Adipose tissue (tissue), 3 donors: ENCODE results near the gene FBXW4. TPM values are rescaled to one million over a fixed set of nuclear protein-coding genes. Genes with fewer than 3 reads are reported as not detected.

Experiments used
- H3K27ac ChIP-seq: one replicate; pipeline ENCODE4 v1.5.1; 2013; ENCODE audit warnings: low read depth, low read length
- WGBS, 3 donors: extraction: QIAGEN DNeasy Blood & Tissue Kit; methylation state at CpG; one replicate each; pipeline ENCODE4 v1.1.7; 2013; 5-methylcytosine and 5-hydroxymethylcytosine counted together
- polyA plus RNA-seq, 3 donors: library from polyadenylated mRNA; stranded (reverse); fragments of 200-250 nt; gene quantifications; one replicate each; pipeline ENCODE4 v1.2.3, GENCODE V29; 2013
- donor health status: healthy with polysubstance abuse.
- donor health status: Bipolar disorder and iron deficiency.
- donor health status: healthy.

Gene FBXW4
- polyA plus RNA-seq, 3 donors = 31.1 to 50.8 (median 34.0) TPM

DNA sequence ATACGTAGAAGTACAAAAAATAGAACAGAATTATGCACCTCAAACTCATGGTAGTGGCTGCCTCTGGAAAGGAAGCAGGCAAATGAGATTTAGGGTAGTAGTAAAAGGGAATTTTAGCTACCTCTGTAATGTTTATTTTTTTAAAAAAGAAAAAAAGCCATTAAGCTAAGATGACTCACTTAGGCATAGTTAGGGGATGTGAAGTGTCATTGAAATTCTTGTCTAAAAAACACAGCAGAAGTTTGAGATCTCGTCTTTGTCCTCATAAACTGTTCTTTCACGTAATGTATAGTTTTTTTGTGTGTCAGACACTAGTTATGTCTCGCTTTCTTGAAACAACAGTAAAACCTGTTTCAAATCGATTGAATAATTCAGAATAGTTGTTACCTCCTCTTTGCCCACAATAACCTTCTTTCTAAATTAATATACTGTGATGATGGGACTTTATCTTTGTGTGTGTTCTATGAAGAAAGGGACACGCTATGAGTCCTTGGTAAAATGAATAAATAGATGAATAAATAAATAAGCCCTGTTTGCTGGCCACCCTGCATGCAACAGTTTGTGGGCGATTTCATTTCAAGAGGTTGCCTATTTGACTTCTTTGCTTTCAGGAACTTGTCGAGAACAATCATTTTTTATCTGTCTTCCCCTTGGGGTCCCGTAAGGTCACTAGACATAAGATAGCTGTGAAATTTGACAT is 14.5 kb upstream of the FBXW4 start:
- H3K27ac ChIP-seq = no peak overlapping the region
- WGBS, 3 donors = 57 to 72% (median 67%) methylated on average over 9 of the region's 9 CpGs

DNA sequence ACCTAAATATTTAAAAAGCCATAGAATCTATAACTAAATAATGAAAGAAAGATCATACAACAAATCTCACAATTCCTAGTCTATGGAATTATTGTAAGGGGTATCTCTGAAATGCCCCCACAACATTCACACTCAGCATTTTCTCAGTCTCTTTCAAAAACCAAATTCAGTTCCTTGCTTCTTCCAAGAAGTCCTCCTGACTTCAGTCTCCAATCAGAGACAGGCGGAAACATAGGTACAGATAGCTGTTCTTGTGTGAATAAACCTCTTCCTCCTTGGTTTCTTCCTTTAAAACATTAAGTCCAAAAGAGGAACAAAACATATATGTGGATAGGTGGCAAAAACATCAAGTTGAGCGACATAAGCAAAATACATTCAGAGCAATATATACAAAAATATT is 13.9 kb upstream of the FBXW4 start:
- no peak overlapping the region for H3K27ac ChIP-seq
- WGBS, 3 donors = 78 to 86% (median 79%) methylated on average over 2 of the region's 2 CpGs

DNA sequence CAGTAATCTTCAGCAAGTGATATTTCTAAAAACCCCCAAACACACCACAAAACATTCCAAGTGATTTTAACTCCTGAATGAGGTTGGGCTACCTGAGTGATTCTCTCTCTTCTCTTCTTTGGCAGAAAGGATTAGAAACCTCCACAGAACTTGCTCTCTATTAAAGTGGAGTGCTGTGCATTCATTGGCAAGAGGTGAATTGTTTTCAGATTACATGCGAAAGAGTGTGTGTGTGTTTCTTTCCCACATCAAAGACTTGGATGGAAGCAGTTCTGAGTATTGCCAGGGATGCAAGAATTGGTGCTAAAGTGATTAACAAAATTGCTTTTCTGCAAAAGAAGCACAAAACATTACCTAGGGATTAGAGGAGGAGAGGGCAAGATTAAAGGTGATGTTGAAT is 13.1 kb upstream of the FBXW4 start:
- 66 to 80% (median 77%) methylated on average over 1 of the region's 1 CpG for WGBS, 3 donors

DNA sequence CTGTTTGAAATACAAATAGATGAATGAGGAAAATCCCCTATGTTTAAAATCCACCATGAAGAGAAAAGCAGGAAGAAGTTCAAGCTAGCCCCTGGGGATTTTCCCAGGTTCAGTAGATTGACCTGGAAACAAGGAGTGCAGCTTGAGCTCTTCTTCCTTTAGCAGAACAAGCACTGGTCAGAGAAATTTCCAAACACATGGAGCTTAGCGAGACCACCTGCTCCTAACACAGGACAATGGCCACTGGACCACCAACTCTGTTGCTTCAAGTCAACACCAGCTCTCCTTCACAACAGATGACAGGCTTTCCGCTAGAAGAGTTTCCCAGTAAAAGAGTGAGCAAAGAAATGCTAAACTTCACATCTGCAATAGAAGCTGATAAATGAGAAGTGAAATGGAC is 9.4 kb upstream of the FBXW4 start:
- 92 to 94% (median 92%) methylated on average over 2 of the region's 2 CpGs for WGBS, 3 donors
- H3K27ac ChIP-seq = no peak overlapping the region

More for the DNA sequence above, 13.1 kb upstream of the FBXW4 start:
- H3K27ac ChIP-seq = no peak overlapping the region

DNA sequence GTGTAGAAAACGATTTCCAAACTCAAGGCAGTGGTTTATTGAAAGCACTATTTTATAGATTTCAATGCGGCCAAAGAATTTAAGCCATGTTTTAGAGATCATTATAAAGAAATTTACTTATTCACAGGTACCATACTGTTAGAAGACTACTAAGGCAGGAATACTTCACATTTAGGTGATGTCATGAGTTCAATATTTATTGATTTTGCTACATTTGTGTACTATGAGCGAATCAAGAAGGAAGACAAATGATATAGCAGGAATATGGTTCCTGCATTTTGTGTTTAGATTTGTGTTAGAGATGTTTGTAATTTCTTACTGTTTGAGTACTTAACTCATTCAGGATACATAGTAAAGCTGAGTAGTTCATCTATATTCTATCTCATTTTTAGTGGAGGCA is 1.7 kb upstream of the FBXW4 start:
- WGBS, 3 donors = 84 to 98% (median 94%) methylated on average over 3 of the region's 3 CpGs
- no peak overlapping the region for H3K27ac ChIP-seq

DNA sequence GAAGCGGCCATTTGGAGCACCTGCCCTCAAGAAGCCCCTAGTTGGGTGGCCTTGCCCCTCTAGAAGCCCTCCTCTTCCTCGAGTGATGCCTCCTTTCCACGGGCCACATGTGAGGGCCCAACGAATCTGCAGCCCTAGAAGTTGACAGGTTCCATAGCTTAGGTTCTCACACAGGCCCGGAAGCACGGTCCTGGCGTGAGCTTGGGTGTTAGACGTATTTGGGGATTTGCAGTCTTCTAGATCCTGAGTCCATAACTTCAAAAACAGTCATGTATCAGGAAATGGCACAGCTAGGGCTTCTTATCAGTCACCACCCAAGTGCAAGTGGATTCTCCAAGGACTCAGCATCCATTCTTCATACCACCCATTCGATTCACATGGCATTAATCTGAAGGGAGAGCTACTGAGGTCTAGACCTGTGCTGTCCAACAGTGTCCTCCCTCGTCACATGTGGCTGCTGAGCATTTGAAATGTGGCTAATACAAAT is 477 bp upstream of the FBXW4 start:
- H3K27ac ChIP-seq = no peak overlapping the region
- WGBS, 3 donors = 71 to 76% (median 72%) methylated on average over 10 of the region's 10 CpGs

DNA sequence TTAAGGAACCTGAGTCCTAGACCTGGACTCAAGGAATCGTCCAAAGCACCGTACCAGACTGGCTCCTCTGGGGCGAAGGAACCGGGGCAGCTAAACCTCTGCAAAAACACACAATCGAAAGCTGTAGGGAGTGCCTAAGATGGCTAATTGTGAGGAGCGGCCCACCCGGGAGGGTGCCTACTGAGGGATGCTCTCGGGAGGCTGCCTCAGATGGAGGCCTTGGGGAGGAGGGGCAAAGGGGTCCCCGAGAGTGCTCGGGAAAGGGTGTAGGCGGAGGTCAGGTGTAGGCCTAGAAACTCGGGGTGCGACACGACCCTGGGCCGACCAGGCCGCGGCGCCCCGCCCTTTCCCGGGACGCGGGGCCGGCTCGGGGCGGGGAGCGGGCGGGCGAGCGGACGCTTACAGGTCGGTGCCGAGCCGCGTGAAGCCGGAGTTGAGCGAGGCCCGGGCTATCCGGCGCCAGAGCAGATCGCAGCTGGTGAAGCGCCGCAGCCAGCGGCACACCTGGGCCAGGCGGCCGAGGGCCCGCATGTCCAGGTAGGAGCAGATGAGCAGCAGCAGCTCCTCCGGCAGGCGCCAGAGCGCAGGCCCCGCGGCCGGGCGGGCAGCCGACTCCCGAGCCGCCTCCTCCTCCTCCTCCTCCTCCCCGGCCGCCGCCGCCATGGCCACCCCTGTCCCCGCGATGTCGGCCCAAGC is 844 bp downstream of the FBXW4 start:
- 0% methylated on average over 32 to 63 of the region's 63 CpGs for WGBS, 3 donors
- H3K27ac ChIP-seq = peak overlapping the region; percentile 29

DNA sequence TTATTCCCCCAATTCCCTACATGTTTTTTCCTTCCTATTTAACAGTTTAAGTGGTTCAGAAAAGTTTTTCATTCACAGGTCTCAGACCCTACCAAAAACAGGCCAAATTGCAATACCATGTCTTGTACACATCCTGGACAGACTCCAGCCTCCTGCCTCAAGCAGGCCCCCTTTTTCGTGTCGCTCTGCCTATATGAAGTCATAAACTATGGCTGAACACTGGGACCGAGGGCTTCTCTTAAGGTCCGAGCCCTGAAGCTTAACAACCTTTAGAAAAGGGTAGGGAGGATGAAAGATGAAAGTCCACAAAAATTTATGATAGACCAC is 1.4 kb downstream of the FBXW4 start:
- H3K27ac ChIP-seq = no peak overlapping the region
- 2 to 6% (median 5%) methylated on average over 4 of the region's 4 CpGs for WGBS, 3 donors

DNA sequence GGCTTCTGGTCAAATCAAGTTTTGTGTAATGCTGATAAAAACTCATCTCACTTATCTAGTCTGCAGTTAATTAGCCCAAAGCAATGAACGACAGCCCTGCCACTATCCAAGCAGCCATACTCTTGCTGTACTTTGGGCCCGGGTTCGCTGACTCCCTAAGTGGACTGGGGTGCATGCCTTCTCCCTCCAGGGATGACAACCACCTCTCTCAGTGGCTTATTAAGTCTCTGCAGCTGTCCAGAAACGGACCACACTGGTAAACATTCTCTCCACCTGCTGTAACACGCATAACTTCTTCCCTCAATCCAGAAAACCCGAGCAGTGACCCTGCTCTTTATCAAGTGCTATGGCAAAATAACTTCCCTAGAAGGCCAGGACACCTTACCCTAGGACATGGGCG is 3.9 kb downstream of the FBXW4 start:
- 55 to 85% (median 84%) methylated on average over 7 of the region's 7 CpGs for WGBS, 3 donors

DNA sequence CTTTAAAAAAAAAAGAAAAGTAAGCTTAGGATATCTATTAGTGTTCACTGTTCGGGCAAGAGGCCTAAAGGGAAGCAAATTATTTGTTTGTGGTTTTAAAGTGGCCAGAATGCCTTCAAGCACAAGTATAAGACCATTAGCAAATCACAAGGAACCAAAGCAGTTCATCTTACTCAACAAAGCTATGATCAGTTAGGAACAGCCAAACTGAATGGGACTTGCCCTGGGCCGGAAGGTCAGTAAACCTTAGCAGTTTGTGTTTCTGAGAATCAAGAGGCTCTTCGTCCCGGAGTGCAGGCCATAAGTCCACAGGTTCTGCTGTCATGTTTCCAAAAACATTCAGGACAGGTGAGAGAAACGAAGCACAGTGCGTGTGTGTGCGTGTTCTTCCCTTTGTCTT is 4.5 kb downstream of the FBXW4 start:
- WGBS, 3 donors = 61 to 84% (median 80%) methylated on average over 7 of the region's 7 CpGs
- no peak overlapping the region for H3K27ac ChIP-seq

More for the DNA sequence above, 3.9 kb downstream of the FBXW4 start:
- H3K27ac ChIP-seq = no peak overlapping the region

DNA sequence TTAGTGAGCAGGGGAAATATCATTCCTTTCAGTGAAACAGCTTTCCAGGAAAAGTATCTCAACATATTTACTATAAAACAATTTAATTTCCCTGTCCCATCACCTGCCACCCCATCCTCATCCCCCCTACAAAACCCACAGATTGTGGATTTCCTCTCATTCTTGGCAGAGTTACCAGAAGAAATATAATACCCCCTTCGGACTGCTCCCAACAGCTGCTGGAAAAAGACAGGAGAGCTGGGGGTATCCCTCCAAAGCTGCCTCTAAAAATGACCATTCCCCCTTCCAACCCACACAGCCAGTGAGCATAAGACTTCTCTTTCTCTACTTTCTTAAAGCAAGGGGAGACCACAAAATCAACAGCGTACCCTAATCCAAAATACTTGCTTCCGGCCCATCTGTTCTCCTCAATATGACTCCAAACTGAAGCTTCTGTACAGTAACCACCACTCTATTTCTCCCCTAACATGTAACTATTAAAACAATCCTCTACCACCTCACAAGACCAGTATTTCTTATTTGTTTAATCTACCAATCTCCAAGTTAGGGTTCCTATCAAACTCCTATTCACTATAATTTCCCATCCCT is 7.8 kb downstream of the FBXW4 start:
- WGBS, 3 donors = 69 to 87% (median 69%) methylated on average over 3 of the region's 3 CpGs
- H3K27ac ChIP-seq = no peak overlapping the region

DNA sequence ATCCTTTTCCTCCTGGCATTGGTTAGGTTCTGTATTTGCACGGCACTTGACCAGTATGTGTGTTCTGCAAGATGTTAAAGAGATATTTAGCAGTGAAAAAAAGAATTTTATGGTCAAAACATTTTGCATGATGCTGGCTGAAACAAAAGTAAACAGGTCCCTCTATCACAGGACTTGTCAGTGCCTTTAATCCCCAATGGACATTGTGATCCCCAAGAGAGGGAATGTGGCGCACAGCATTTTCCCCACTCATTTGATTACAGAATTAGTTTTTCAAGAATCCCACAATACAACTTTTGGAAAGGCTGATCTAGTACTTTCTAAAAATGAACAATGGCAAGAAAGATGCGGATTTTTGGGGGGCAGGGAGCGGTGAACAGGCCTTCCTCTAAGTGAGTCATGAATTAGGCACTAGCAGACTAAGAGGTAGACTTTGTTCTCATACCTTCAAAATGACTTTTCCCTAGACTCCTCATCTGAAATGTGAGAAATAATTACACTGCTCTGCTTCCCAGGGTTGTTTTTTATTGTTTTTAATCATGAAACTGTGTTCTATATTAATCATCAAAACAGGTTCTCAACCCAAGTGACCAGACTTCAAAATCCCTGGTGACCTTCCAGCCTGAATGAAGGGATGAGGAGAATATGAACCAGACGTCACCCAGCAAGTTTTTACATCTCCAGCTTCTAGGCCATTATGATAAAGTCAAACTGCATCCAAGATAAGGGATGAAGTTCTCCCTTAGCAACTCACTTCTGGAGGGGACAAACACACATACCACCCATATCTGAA is 8.6 kb downstream of the FBXW4 start:
- 85 to 92% (median 87%) methylated on average over 5 of the region's 5 CpGs for WGBS, 3 donors
- H3K27ac ChIP-seq = no peak overlapping the region

DNA sequence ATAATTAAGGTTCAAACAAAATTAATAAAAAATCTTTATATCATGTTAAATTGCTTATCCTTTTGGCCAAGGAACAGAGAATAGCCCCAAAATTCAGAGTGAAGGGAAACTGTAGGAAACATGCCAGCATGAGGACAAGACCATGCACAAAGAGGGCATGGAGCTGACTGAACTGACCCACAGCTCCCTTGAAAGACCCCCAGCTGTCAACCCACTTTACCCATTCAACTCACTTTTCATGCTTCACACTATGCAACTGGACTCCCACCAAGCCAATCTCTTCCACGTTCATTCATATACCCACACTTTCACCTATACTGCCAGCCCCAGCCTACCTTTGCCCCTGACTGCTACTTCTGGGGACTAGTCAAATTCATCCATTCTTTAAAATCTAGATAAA is 10.2 kb downstream of the FBXW4 start:
- 93 to 100% (median 96%) methylated on average over 1 of the region's 1 CpG for WGBS, 3 donors
- no peak overlapping the region for H3K27ac ChIP-seq

DNA sequence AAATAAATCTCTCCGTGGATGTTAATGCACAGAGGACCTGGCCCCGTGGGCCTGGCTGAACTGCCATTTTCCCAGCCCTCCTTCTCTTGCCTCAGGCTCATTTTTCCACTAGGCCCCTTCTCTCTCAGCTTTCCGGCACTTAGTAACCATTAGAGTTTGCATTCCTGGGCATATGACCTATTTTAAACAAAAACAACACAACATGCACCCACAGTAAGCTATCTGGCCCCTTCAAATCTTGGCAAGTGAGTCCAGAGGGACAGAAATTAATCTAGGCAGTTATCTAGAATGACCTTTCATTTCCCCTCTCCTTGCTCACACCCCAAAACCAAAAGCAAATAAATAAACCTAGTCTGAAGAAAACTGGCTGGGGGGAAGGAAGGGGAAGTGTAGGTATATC is 11.7 kb downstream of the FBXW4 start:
- no peak overlapping the region for H3K27ac ChIP-seq
- 92 to 96% (median 95%) methylated on average over 3 of the region's 3 CpGs for WGBS, 3 donors

DNA sequence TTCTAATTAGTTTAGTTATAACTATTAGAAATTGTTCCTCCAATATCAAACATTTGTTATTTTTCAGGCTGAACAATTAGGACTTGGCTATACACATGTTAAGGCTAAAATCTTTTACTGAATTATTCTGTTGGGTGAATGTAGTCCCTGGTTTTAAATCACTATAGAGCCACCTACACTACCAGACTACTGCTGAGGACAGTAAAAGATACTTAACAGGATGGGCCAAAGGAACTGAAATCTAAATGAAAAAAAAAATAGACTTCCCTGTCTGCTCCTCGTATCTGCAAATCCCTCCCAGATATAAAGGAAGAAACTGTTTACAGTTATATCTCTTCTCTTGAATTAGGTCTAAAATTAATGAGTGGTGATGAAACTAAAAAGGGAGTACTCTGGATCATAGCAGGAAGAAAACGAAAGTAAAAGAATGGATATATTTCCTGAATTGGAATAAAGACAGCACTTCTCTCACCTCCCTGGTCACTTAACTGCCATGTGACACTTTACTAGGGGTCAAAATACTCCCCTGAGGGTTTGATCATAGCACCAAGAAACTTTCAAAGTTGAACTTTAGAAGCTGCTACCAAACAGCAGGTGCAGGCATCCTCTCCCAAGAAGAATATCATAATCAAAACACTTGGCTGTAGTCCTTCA is 12.7 kb downstream of the FBXW4 start:
- H3K27ac ChIP-seq = no peak overlapping the region
- WGBS, 3 donors = 2 to 31% (median 5%) methylated on average over 2 of the region's 2 CpGs

DNA sequence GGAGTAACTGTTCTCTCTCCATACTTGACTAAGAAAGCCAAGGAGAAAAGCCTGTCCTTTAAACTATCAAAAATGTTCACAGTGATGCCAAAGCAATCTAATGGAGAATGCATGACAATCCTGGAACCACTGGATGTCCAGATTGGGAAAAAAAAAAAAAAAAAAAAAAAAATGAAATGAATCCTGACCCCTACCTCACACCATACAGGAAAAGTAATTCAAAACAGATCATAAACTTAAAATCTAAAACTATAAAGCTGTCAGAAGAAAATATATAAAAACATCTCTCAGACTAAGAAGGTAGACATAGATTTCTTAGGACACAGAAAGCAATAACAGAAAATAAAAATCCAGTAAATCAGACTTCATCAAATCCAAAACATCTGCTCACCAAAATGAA is 18.4 kb downstream of the FBXW4 start:
- no peak overlapping the region for H3K27ac ChIP-seq

DNA sequence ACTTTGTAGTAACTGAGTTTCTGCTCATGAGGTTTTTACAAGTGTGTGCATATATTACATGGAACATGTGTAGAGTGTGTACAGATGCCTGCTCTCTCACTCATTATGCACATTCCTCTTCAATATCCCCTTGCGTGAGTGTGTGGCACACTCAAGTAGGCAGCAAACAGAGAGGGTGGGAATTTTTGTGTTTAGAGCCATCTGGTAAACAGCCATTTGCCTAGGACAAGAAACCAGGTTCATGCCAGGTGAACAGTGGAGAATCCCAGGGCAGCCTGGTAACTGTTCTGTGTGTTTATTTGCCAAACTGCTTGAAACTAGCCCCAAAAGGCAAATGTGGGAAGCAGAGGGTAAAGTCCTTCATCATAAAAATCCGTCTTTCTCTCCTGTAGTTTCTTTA is 19.9 kb downstream of the FBXW4 start:
- WGBS, 3 donors = 49 to 98% (median 94%) methylated on average over 2 of the region's 2 CpGs
- H3K27ac ChIP-seq = no peak overlapping the region

DNA sequence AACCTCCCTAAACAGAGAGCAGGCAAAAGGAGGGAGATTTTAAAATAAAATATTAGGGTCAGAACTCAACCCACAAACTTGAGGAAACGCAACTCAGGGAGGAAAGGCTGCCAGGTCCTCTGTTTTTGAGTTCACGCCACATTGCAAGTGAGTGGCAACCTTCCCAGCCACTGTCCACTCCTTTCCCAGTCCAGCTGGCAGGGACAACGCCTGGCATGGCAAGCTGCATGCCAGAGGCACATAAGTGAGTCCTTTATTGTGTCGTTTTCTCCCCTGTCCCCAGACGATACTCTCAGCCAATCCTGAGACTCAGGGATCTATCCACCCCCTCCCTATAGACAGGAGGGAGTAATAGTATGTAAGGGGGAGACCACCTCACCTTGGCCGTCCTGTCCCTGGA is 22.4 kb downstream of the FBXW4 start:
- 65 to 92% (median 77%) methylated on average over 6 of the region's 6 CpGs for WGBS, 3 donors

DNA sequence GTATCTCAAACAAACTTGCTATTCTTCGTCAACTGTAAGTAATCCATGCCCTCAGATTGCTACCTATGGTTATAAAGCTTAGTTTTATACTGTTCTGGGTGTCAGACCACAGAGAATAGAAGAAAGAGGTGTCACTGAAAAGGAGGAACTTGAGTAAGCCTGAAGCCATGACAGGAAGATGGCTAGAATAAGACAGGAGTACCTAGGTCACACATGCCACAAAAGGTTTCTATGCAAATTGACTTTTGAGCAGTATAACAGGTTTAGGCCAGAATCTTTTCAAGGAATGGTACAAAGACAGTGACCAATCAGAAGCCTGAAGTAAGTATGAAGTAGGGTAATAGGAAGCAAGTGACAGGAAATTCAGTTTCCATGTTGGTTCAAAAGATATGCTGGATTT is 23.5 kb downstream of the FBXW4 start:
- 93 to 100% (median 98%) methylated on average over 1 of the region's 1 CpG for WGBS, 3 donors
- H3K27ac ChIP-seq = no peak overlapping the region

More for the DNA sequence above, 22.4 kb downstream of the FBXW4 start:
- H3K27ac ChIP-seq = no peak overlapping the region
